HG03432 (cell line): ENCODE results near the gene SNPH.
"Not testable (repeated sequence)": the region's sequence is repeated elsewhere in the genome, so short reads cannot be mapped to it uniquely, and the experiment has no call there.

Experiments
- ATAC-seq: cut with Tn5 transposase; IDR thresholded peaks from one replicate; pipeline ENCODE4 v1.9.1; 2021; ENCODE audit warnings: mild to moderate bottlenecking, moderate library complexity; ENCODE audit not compliant: unreplicated experiment

SNPH gene

GRCh38 chr20:1336699-1337367 lies 70.7 kb downstream of the SNPH start:
- ATAC-seq: no peak

DNA sequence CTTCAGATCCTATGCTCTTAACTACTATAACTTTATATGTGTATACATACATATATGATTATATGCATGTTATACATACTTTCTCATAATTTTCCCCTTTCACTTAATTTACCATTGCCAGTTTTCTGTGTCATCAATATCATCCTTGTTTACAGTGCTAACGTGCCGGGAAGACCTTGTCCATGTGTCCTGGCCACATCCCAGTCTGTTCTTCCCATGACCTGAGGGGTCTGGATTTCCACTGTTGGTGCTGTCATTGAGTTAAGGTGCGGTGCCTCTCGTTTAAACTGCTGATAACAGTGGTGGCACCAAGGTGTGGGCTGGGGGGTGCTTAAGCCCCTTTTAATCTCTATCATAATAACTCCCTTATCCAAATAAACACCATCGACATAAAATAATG lies 71.3 kb downstream of the SNPH start:
- ATAC-seq: no peak

DNA sequence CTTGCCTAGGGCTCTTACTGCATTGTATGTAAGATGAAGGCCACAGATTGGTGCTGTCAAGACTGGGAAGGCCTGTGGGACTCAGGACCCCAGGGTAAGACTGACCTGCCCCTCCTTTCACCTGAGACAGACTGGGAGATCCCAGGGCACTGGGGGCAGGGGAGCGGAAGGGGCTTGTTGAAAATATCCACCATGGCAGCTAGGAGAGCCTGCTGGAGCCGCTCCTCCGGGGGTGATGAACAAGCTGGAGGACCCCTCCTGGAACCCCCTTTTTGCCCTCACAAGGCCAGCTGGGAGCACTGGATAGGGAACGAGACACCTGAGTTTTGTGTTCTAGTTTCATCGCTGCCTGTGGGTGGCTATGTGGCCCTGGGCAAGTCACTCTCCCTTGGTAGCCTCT lies 72.0 kb downstream of the SNPH start:
- no peak for ATAC-seq

DNA sequence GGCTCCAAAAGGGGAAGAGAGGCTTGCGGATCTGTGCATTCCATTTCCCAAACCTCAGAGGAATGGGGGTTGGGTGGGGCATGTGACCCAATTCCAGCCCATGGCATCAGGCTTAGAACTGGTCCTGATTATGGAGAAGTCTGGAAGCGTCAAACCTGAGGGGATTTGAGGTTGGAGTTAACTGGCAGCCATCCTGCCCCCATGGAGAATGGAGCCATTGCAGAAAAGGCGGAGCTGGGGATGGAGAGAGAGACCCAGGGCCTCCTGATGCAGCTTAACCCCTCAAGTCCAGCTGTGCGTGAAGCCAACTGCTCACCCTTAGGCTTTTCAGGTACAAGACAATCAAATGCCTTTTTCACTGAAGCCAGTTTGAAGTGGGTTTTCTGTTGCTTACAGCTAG lies 72.7 kb downstream of the SNPH start:
- no peak for ATAC-seq

- no peak for ATAC-seq
Observed at GRCh38 chr20:1341561-1342265, 75.6 kb downstream of the SNPH start.

- ATAC-seq: not testable (repeated sequence)
Observed at GRCh38 chr20:1343446-1344124, 77.5 kb downstream of the SNPH start.

DNA sequence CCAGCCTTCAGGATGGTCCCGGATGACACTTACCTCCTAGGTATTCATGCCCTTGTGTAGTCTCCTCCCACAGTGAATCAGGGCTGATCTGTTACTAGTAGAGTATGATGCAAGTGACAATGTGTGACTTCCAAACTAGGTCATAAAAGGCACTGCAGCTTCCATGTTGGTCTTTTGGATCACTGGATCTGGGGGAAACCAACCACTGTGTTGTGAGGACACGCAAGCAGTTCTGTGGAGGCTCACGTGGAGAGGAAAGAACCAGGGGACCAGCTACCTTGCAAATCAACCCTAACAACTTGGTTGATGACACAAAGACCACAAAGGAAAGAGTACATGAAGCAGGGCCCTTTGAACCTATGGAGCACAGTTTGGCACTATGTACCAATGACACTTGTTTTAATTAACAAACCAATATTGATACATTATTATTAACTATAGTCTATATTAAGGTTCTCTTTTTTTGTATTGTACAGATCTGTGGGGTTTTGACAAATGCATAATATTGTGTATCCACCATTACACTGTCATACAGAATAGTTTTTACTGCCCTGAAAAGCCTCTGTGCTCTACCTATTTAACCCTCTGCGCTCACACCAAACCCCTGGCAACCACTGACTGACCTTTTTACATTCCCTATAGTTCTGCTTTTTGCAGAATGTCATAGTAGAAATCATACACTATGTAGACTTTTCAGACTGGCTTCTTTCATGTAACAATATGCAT lies 79.1 kb downstream of the SNPH start:
- no peak for ATAC-seq

GRCh38 chr20:1345756-1346093 lies 79.6 kb downstream of the SNPH start:
- ATAC-seq: no peak

GRCh38 chr20:1346315-1346969 lies 80.3 kb downstream of the SNPH start:
- ATAC-seq: no peak

DNA sequence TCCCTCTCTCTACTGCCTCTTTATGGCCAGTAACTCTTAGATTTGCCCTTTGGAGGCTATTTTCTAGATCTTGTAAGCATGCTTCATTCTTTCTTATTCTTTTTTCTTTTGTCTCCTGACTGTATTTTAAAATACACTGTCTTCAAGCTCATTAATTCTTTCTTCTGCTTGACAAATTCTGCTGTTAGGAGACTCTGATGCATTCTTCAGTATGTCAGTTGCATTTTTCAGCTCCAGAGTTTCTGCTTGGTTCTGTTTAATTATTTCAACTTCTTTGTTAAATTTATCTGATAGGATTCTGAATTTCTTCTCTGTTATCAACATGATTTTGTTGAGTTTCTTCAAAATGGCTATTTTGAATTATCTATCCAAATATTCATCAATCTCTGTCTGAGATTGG lies 87.9 kb downstream of the SNPH start:
- ATAC-seq: no peak

DNA sequence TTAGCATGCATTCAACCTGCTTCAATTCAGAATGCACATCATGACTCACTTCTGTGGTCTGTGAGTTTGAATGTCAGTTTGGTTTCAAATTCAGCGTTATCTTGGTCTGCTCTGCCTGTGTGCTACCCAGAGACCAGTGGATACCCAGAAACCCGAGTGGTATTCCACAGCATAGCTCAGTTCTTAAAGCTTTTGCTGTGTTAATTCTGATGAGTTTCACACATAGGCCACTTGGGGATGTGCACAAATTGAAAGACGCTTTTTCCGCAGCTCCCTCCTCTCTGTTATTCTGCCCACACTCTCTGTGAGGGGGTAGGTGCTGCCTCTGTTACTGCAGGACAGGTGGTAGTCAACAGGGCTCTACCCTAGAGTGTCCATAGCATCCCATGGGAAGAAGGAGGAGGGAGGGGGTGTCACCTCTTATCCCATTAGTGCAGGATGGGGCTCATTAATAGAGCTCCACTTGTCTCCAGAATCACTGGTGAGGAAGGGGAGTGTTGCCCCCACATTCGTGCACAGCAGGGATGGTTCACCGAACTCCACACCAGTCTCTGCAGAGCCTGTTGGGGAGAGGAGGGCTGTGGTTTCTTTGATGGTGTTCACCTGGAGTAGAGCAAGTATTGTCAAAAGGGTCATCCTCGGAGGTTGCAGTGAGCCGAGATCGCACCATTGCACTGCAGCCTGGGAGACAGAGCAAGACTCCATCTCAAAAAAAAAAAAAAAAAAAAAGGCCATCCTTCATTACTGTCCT lies 92.0 kb downstream of the SNPH start:
- ATAC-seq: no peak
